Heart left ventricle (tissue), 13 donors: ENCODE data around the gene SCN8A.

ENCODE experiments used
- CTCF ChIP-seq, 12 donors: fragments of 200-600 bp; sonication (generic) in 4 of 12; IDR thresholded peaks; one replicate each; pipeline versions ENCODE4 v1.5.0 to v1.8.0; 2018 to 2022; ENCODE audit warnings: antibody characterized with exemption in 12 of 12, mild to moderate bottlenecking in 5 of 12
- POLR2A ChIP-seq, 2 donors: fragments of 450-650 bp; IDR thresholded peaks; one replicate each; pipeline ENCODE4 v1.6.1; 2017; ENCODE audit warnings: antibody characterized with exemption in 2 of 2, mild to moderate bottlenecking in 2 of 2, moderate library complexity in 2 of 2
- donor health status: ischemic (EF 13 %, LVEDD 7.1; RV severe dilation, severe dysfunction).
- donor health status: DM: no; HTN: yes; CAD: no.
- donor health status: DM: no; HTN: no; CAD: no.
- donor health status: ischemic (EF 25% LVEDD 6.9; RV normal size, moderate dysfunction).
- donor health status: ischemic (EF 25% LVEDD 5.7; RV mildly dilated, moderate dysfunction).
- donor health status: ischemic (EF 35%, LVEDD 5.7; RV mildly dilated, moderate dysfunction).
- donor health status: nonischemic (EF 11% LVEDD 7.7; RV severe dilation, severe dysfunction).
- donor health status: DM: yes; HTN: yes; CAD: no.
- donor health status: PGD.
- donor health status: ischemic (EF 29% LVEDD 5.4; RV normal size, mild dysfunction).
- donor health status: nonischemic (EF 23%, LVEDD 6.1; RV moderate dilation, normal function).

- TF ChIP-seq CTCF (IDR thresholded peaks at IDR 0.05), result no peak
- no peak for TF ChIP-seq POLR2A (IDR thresholded peaks at IDR 0.05)
Measured at GRCh38 chr12:51636581-51636980, 45.5 kb downstream of the SCN8A start.
